Measurements from ENCODE around the gene KIF26B.
"Not testable (repeated sequence)": the region's sequence is repeated elsewhere in the genome, so short reads cannot be mapped to it uniquely, and the experiment has no call there.

The KIF26B gene

GRCh38 chr1:245330951-245331350, 176.2 kb downstream of the KIF26B start:
- DNase-seq, result no peak

GRCh38 chr1:245332085-245332484, 177.3 kb downstream of the KIF26B start:
- DNase-seq, result no peak

- peak; percentile 7 for DNase-seq
These were observed 177.7 kb downstream of the KIF26B start for GRCh38 chr1:245332513-245332912.

GRCh38 chr1:245334235-245334634, 179.4 kb downstream of the KIF26B start:
- no peak for DNase-seq

- DNase-seq, result no peak
These were observed 180.2 kb downstream of the KIF26B start for GRCh38 chr1:245334827-245335490.

- not testable (repeated sequence) for DNase-seq
These were observed 180.9 kb downstream of the KIF26B start for GRCh38 chr1:245335684-245336083.

- no peak for DNase-seq
These were observed 181.6 kb downstream of the KIF26B start for GRCh38 chr1:245336149-245336983.

- DNase-seq, result not testable (repeated sequence)
These were observed 182.2 kb downstream of the KIF26B start for GRCh38 chr1:245336984-245337355.

- no peak for DNase-seq
These were observed 183.2 kb downstream of the KIF26B start for GRCh38 chr1:245337829-245338484.

- DNase-seq, result no peak
These were observed 183.7 kb downstream of the KIF26B start for GRCh38 chr1:245338485-245338877.

GRCh38 chr1:245341743-245342142, 187.0 kb downstream of the KIF26B start:
- no peak for DNase-seq

GRCh38 chr1:245345191-245345884, 190.6 kb downstream of the KIF26B start:
- no peak for DNase-seq

GRCh38 chr1:245348626-245349025, 193.8 kb downstream of the KIF26B start:
- DNase-seq, result no peak

- no peak for DNase-seq
These were observed 198.6 kb downstream of the KIF26B start for GRCh38 chr1:245353411-245353810.

GRCh38 chr1:245353915-245354775, 199.4 kb downstream of the KIF26B start:
- DNase-seq, result no peak

- not testable (repeated sequence) for DNase-seq
These were observed 201.3 kb downstream of the KIF26B start for GRCh38 chr1:245355851-245356630.

GRCh38 chr1:245356891-245357585, 202.3 kb downstream of the KIF26B start:
- DNase-seq, result no peak

- not testable (repeated sequence) for DNase-seq
These were observed 204.4 kb downstream of the KIF26B start for GRCh38 chr1:245359101-245359680.

- no peak for DNase-seq
These were observed 206.3 kb downstream of the KIF26B start for GRCh38 chr1:245361065-245361464.

- no peak for DNase-seq
These were observed 207.2 kb downstream of the KIF26B start for GRCh38 chr1:245361951-245362350.

Measured in stimulated activated CD4-positive, alpha-beta T cell treated with anti-CD3 and anti-CD28 coated beads, Interleukin-4, amount 100 ng/mL, for 24 hours (primary cell).